Endothelial cell (in vitro differentiated cells): ENCODE data around the gene P4HA2. TPM values are rescaled to one million over a fixed set of nuclear protein-coding genes. Genes with fewer than 3 reads are reported as not detected.

ENCODE experiments used
- DNase-seq: peaks from one replicate; pipeline ENCODE4 v3.0.0; 2021; ENCODE audit warnings: low spot score
- H3K27ac Mint-ChIP-seq: one replicate; pipeline ENCODE4 v1.8.0; 2021; ENCODE audit warnings: mixed read lengths, inconsistent platforms; ENCODE audit not compliant: unreplicated experiment
- H3K27me3 Mint-ChIP-seq: one replicate; pipeline ENCODE4 v1.8.0; 2021; ENCODE audit warnings: mild to moderate bottlenecking, moderate library complexity, mixed read lengths, inconsistent platforms; ENCODE audit not compliant: unreplicated experiment
- H3K36me3 Mint-ChIP-seq: one replicate; pipeline ENCODE4 v1.8.0; 2021; ENCODE audit warnings: mild to moderate bottlenecking, low read depth, mixed read lengths, inconsistent platforms; ENCODE audit not compliant: unreplicated experiment
- H3K4me1 Mint-ChIP-seq: one replicate; pipeline ENCODE4 v1.8.0; 2021; ENCODE audit warnings: mild to moderate bottlenecking, mixed read lengths, inconsistent platforms; ENCODE audit not compliant: unreplicated experiment
- H3K4me3 Mint-ChIP-seq: one replicate; pipeline ENCODE4 v1.8.0; 2021; ENCODE audit warnings: mild to moderate bottlenecking, mixed read lengths, inconsistent platforms; ENCODE audit not compliant: unreplicated experiment
- H3K9me3 Mint-ChIP-seq: one replicate; pipeline ENCODE4 v1.8.0; 2021; ENCODE audit warnings: mixed read lengths, inconsistent platforms; ENCODE audit not compliant: unreplicated experiment
- total RNA-seq: library from RNA; stranded (reverse); fragmentation: NEBNext Ultra II Directional; extraction: Animal tissue kit (Norgen Biotek cat#: 25700); gene quantifications from one replicate; pipeline ENCODE4 v1.2.1, GENCODE V29; 2021; ENCODE audit not compliant: unreplicated experiment
- TF ChIP-seq, protein P1 (sequence below): fragments of 200-600 bp; sonication (generic); IDR thresholded peaks from one replicate; pipeline ENCODE4 v1.5.0; 2021; ENCODE audit warnings: antibody characterized with exemption; ENCODE audit not compliant: unreplicated experiment

The P4HA2 gene
- total RNA-seq, 1 donor from 2014 or later = 9.9 TPM

DNA sequence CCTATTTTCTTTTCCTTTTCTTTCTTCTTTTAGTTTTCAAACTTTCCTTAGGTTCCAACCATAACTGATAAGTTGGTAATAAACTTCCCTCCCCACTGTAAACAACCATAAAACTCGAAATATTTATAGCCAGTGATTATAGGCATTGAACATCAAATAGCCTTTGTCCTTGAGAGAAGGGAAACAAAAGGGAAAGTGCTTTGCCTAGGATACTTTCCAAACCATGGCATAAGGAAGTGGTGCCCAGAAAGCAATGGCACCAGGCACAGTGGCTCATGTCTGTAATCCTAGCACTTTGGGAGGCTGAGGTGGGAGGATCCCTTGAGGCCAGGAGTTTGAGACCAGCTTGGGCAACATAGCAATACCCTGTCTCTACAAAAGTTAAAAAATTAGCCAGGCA, 17.9 kb upstream of the P4HA2 start:
- H3K4me1 Mint-ChIP-seq = no peaks in the 10 kb centered on the region

DNA sequence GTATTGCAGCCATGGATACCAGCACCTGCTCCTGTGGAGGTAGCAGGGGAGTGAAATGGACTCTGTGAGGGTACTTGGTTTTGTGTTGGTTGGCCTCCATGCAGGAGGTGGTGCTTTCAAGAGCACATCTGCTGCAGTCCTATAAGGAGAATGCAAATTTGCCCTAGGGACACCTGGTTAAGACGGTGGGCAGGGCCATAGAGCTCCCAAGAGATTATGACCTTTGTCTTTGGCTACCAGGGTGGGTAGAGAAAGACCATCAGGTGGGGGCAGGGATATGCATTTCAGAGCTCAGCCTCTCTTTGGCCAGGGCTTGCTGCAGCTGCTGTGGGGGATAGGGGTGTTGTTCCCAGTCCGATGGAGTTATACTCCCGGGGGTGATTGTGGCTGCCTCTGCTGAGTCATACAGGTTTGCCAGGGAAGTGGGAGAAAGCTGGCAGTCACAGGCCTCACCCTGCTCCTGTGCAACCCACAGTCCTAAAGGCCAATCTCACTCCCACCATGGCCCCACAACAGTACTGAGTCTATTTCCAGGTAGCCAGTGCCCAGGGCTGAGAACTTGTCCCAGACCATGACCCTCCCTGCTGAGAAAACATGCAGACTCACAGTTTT, 15.8 kb upstream of the P4HA2 start:
- H3K27ac Mint-ChIP-seq = no peak overlapping the region
- peaks cover 7% of the 10 kb centered on the region for H3K27me3 Mint-ChIP-seq
- DNase-seq = no peak
- H3K4me1 Mint-ChIP-seq = no peaks in the 10 kb centered on the region
- peaks cover 11% of the 10 kb centered on the region for H3K36me3 Mint-ChIP-seq
- H3K4me3 Mint-ChIP-seq = no peak overlapping the region
- H3K9me3 Mint-ChIP-seq = peaks cover 9% of the 10 kb centered on the region
- TF ChIP-seq, protein P1, sequence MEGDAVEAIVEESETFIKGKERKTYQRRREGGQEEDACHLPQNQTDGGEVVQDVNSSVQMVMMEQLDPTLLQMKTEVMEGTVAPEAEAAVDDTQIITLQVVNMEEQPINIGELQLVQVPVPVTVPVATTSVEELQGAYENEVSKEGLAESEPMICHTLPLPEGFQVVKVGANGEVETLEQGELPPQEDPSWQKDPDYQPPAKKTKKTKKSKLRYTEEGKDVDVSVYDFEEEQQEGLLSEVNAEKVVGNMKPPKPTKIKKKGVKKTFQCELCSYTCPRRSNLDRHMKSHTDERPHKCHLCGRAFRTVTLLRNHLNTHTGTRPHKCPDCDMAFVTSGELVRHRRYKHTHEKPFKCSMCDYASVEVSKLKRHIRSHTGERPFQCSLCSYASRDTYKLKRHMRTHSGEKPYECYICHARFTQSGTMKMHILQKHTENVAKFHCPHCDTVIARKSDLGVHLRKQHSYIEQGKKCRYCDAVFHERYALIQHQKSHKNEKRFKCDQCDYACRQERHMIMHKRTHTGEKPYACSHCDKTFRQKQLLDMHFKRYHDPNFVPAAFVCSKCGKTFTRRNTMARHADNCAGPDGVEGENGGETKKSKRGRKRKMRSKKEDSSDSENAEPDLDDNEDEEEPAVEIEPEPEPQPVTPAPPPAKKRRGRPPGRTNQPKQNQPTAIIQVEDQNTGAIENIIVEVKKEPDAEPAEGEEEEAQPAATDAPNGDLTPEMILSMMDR = no peak

More for the DNA sequence above, 17.9 kb upstream of the P4HA2 start:
- no peak overlapping the region for H3K27ac Mint-ChIP-seq
- no peak overlapping the region for H3K4me3 Mint-ChIP-seq
- peaks cover 11% of the 10 kb centered on the region for H3K36me3 Mint-ChIP-seq
- no peak for DNase-seq
- peaks cover 7% of the 10 kb centered on the region for H3K27me3 Mint-ChIP-seq
- H3K9me3 Mint-ChIP-seq = peaks cover 9% of the 10 kb centered on the region
- TF ChIP-seq, protein P1 = no peak

DNA sequence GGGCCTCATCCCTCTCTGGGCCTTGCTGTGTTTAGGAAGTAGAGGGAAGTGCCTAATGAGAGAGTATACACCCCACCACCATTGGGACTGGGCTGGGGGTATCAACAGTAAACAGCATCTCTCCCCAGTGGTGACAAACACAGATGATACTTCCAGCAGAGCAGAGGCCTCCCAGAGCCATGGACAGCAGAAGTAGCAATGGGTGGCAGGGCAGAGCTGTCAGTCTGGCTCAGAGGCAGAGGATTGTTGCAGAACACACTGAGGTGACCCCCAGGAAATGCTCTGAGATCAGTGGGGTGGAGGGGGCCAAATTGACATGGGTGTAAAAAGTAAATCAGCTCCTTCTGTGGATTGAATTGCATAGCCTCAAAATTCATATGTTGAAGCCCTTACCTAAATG, 12.1 kb upstream of the P4HA2 start:
- TF ChIP-seq, protein P1 = no peak
- Mint-ChIP-seq H3K4me1 (no peaks in the 10 kb centered on the region), H3K27ac (no peak overlapping the region), H3K9me3 (peaks cover 9% of the 10 kb centered on the region), H3K4me3 (no peak overlapping the region), H3K36me3 (peaks cover 11% of the 10 kb centered on the region), H3K27me3 (peaks cover 11% of the 10 kb centered on the region)
- no peak for DNase-seq

DNA sequence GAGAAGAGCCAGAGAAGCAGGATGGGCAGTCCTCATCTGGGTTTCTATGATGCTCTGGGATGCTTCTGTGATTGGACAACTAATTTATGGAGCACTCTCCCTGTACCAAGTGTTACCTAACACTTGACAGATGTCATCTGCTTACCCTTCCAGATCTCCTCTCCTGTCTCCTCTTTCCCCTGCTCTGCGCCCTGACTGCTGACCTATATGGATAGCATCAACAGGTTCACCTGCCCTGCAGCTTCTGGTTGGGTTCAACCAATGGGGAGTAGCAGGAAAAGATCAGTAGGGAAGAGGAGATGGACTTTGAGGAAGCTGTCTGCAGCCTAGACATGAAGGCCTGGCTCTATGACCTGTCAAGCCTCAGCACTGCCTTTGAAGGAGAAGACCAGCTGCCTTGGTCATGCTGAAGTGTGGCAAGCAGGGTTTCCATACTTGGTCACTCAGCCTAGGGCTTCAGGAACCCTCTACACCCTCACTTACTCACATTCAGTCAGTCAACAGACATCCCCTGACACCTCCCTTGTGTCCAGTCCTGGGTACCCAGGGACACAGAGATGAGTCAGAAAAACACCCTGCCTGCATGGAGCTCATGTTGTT, 11.3 kb upstream of the P4HA2 start:
- no peak overlapping the region for H3K27ac Mint-ChIP-seq
- H3K9me3 Mint-ChIP-seq = peaks cover 5% of the 10 kb centered on the region
- H3K4me1 Mint-ChIP-seq = peaks cover under 1% of the 10 kb centered on the region
- H3K4me3 Mint-ChIP-seq = no peak overlapping the region
- H3K36me3 Mint-ChIP-seq = peaks cover 7% of the 10 kb centered on the region
- no peak for DNase-seq
- TF ChIP-seq, protein P1 = no peak
- peaks cover 11% of the 10 kb centered on the region for H3K27me3 Mint-ChIP-seq

DNA sequence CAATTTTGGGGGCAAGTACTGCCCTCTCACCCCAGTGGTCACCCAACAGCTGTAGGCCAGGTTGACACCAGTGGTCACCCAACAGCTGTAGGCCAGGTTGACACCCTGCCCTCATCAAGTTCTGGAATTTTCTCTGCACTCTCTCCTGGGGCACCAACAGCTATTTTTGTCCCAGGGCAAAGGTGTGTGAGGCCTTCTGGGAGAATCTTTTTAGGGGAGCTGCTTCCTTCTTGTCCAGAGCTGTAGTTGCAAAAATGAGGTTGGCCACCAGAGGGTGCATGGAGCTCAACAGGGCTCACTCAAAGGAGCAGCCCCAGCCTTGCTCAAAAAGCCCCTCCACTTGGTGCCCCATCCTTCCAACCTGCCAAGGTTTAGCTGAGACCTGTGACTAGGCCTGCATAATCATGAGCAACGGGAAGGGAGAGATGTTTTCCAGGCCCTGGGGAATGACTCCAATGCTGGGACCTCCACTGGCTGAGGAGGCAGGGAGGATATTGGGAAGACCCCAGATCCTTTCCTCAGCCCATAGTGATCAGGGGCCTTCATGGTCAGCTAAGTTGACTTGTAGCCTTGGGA, 10.6 kb upstream of the P4HA2 start:
- peak; percentile 83 for DNase-seq
- Mint-ChIP-seq H3K4me1 (peaks cover 4% of the 10 kb centered on the region), H3K4me3 (no peak overlapping the region), H3K9me3 (peaks cover 4% of the 10 kb centered on the region), H3K27ac (no peak overlapping the region), H3K27me3 (peaks cover 9% of the 10 kb centered on the region), H3K36me3 (peaks cover 3% of the 10 kb centered on the region)
- TF ChIP-seq, protein P1 = peak; percentile 81
